Inferior parietal cortex (tissue), 1 donor: ENCODE results near the gene ILDR2.
"Not testable (repeated sequence)": the region's sequence is repeated elsewhere in the genome, so short reads cannot be mapped to it uniquely, and the experiment has no call there.

Source experiments
- DNase-seq: peaks from one replicate; pipeline ENCODE4 v3.0.0-alpha.2; 2016; ENCODE audit errors: extremely low spot score

The ILDR2 gene

GRCh38 chr1:166888373-166889111 is 86.8 kb downstream of the ILDR2 start:
- no peak for DNase-seq

- no peak for DNase-seq
Observed at GRCh38 chr1:166884971-166885370, 90.4 kb downstream of the ILDR2 start.

- no peak for DNase-seq
Observed at GRCh38 chr1:166884040-166884642, 91.2 kb downstream of the ILDR2 start.

GRCh38 chr1:166882893-166883292 is 92.4 kb downstream of the ILDR2 start:
- no peak for DNase-seq

- DNase-seq: not testable (repeated sequence)
Observed at GRCh38 chr1:166878173-166878917, 97.0 kb downstream of the ILDR2 start.

GRCh38 chr1:166876540-166876838 is 98.9 kb downstream of the ILDR2 start:
- no peak for DNase-seq

GRCh38 chr1:166875734-166876539 is 99.4 kb downstream of the ILDR2 start, which contains the start of gene TADA1:
Gene TADA1 (minus strand): TSS chr1:166876264. CDS start chr1:166876233, 31 bp downstream.
- DNase-seq: peak; percentile 96

GRCh38 chr1:166875302-166875733 is 100.0 kb downstream of the ILDR2 start:
- no peak for DNase-seq

GRCh38 chr1:166874464-166874863 is 100.9 kb downstream of the ILDR2 start:
- no peak for DNase-seq

- no peak for DNase-seq
Observed at GRCh38 chr1:166870584-166870983, 104.8 kb downstream of the ILDR2 start.

- DNase-seq: no peak
Observed at GRCh38 chr1:166869318-166870099, 105.8 kb downstream of the ILDR2 start.

GRCh38 chr1:166868639-166869038 is 106.7 kb downstream of the ILDR2 start:
- DNase-seq: no peak

- no peak for DNase-seq
Observed at GRCh38 chr1:166865926-166866325, 109.4 kb downstream of the ILDR2 start.

- no peak for DNase-seq
Observed at GRCh38 chr1:166859597-166859996, 115.7 kb downstream of the ILDR2 start.

GRCh38 chr1:166858726-166859419 is 116.5 kb downstream of the ILDR2 start:
- peak; percentile 75 for DNase-seq
